ENCODE data around the gene MPI. TPM values are rescaled to one million over a fixed set of nuclear protein-coding genes. Genes with fewer than 3 reads are reported as not detected.

Gene MPI
- polyA plus RNA-seq, 1 of the 3 experiments (the other 2 are of a cell fraction), result 58.2 TPM

GRCh38 chr15:74858369-74858740 lies 31.5 kb upstream of the MPI start:
- Histone ChIP-seq H3K36me3 (replicated peaks in 1 of 2; ENCODE audit: control insufficient read depth in 1 of 2, insufficient read depth in 2 of 2, low read length in 1 of 2) (peaks cover 3 to 8% of the 10 kb centered on the region in 2 experiments), H3K4me3 (ENCODE audit: low read depth in 2 of 2, low read length in 1 of 2) (no peak overlapping the region), H4K20me1 (ENCODE audit: insufficient read depth) (peaks cover 21% of the 10 kb centered on the region), H3F3A (replicated peaks; ENCODE audit: insufficient read depth) (no peaks in the 10 kb centered on the region), H3K27me3 (ENCODE audit: insufficient read depth) (no peaks in the 10 kb centered on the region), H3K4me2 (no peak overlapping the region), H2AFZ (ENCODE audit: low read depth) (no peak overlapping the region), H3K4me1 (ENCODE audit: control insufficient read depth in 1 of 2, insufficient read depth in 2 of 2, low read depth in 1 of 2, low read length in 1 of 2) (peaks cover under 1 to 18% of the 10 kb centered on the region in 2 experiments; a peak in 1 of 4 replicates), H3K9me2 (no peaks in the 10 kb centered on the region), H3K79me2 (ENCODE audit: insufficient read depth) (peaks cover 77% of the 10 kb centered on the region), H3K9ac (no peak overlapping the region), H3K27ac (ENCODE audit: low read depth in 2 of 2, low read length in 1 of 2) (no peak overlapping the region), H3K9me3 (no peaks in the 10 kb centered on the region)
- ChIA-PET CTCF (interaction anchor here (0.7 to 2.7 kb wide), 4 partner anchors 11 to 90 kb away, joined by 3 to 16 read pairs (median 4); no protein-coding TSS in a partner anchor), POLR2A (interaction anchor here (0.7 to 1.0 kb wide), 2 partner anchors 12 to 14 kb away, joined by 3 read pairs; no protein-coding TSS in a partner anchor)
- TF ChIP-seq RCOR1 (IDR thresholded peaks at IDR 0.05; ENCODE audit: low read length) (no peak), CTCF (IDR thresholded peaks at IDR 0.05) (no peak), TCF12 (IDR thresholded peaks at IDR 0.05) (no peak), GATA2 (CRISPR knock-in tag; IDR thresholded peaks at IDR 0.05) (no peak), MEF2A (IDR thresholded peaks at IDR 0.05; ENCODE audit: borderline replicate concordance, low read depth) (no peak), GABPA (IDR thresholded peaks at IDR 0.05; ENCODE audit: low read depth) (no peak), NFIC (IDR thresholded peaks at IDR 0.05; ENCODE audit: borderline replicate concordance) (no peak)
- TF ChIP-seq, protein P1, sequence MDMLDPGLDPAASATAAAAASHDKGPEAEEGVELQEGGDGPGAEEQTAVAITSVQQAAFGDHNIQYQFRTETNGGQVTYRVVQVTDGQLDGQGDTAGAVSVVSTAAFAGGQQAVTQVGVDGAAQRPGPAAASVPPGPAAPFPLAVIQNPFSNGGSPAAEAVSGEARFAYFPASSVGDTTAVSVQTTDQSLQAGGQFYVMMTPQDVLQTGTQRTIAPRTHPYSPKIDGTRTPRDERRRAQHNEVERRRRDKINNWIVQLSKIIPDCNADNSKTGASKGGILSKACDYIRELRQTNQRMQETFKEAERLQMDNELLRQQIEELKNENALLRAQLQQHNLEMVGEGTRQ (IDR thresholded peaks at IDR 0.05; ENCODE audit: borderline replicate concordance, low read depth, low read length), result no peak
- 98% methylated on average over 4 of the region's 4 CpGs for WGBS (ENCODE audit: low lambda C conversion rate)
- DNase-seq, result no peak

- no peak for TF ChIP-seq FOSL2 (IDR thresholded peaks at IDR 0.05; ENCODE audit: borderline replicate concordance, low read depth)
- TF ChIP-seq FOXJ3 (CRISPR knock-in tag; IDR thresholded peaks at IDR 0.05), result no peak
- TF ChIP-seq ZBTB33 (IDR thresholded peaks at IDR 0.05; ENCODE audit: borderline replicate concordance, low read depth), result no peak
- TF ChIP-seq MXI1 (IDR thresholded peaks at IDR 0.05; ENCODE audit: low read depth, low read length), result no peak
- no peak for TF ChIP-seq EZH2phosphoT487 (IDR thresholded peaks at IDR 0.05; ENCODE audit: borderline replicate concordance, low read depth)
- no peak for TF ChIP-seq SIN3A (IDR thresholded peaks at IDR 0.05; ENCODE audit: borderline replicate concordance, low read depth, low read length)
- TF ChIP-seq NRF1 (IDR thresholded peaks at IDR 0.05; ENCODE audit: low read depth, low read length), result no peak
- TF ChIP-seq RFX5 (IDR thresholded peaks at IDR 0.05; ENCODE audit: low read length), result no peak
- TF ChIP-seq, protein P2, sequence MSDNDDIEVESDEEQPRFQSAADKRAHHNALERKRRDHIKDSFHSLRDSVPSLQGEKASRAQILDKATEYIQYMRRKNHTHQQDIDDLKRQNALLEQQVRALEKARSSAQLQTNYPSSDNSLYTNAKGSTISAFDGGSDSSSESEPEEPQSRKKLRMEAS (IDR thresholded peaks at IDR 0.05; ENCODE audit: low read depth), result no peak
- TF ChIP-seq CHD2 (IDR thresholded peaks at IDR 0.05; ENCODE audit: low read length, partially characterized antibody), result no peak
- Histone ChIP-seq H3K4me1 (ENCODE audit: control insufficient read depth in 1 of 2, insufficient read depth in 2 of 2, low read depth in 1 of 2, low read length in 1 of 2) (peaks cover 0 to 11% of the 10 kb centered on the region in 2 experiments; a peak in 3 of 4 replicates), H3K79me2 (ENCODE audit: insufficient read depth) (peaks cover 93% of the 10 kb centered on the region), H3K4me3 (ENCODE audit: low read depth in 2 of 2, low read length in 1 of 2) (no peak overlapping the region), H3K36me3 (replicated peaks in 1 of 2; ENCODE audit: control insufficient read depth in 1 of 2, insufficient read depth in 2 of 2, low read length in 1 of 2) (peaks cover 5 to 8% of the 10 kb centered on the region in 2 experiments), H3K4me2 (peak overlapping the region; percentile 33; the same call in 1 of the 2 replicates), H3K27me3 (ENCODE audit: insufficient read depth) (no peaks in the 10 kb centered on the region), H3F3A (replicated peaks; ENCODE audit: insufficient read depth) (peaks cover 9% of the 10 kb centered on the region), H4K20me1 (ENCODE audit: insufficient read depth) (peaks cover 35% of the 10 kb centered on the region), H3K27ac (ENCODE audit: low read depth in 2 of 2, low read length in 1 of 2) (peak overlapping the region in 1 of 2 experiments; percentile 40; a peak in 1 of 4 replicates), H3K9me3 (no peaks in the 10 kb centered on the region), H3K9me2 (no peaks in the 10 kb centered on the region), H2AFZ (ENCODE audit: low read depth) (no peak overlapping the region), H3K9ac (no peak overlapping the region)
- ChIA-PET CTCF (interaction anchor here (1.4 kb wide), 1 partner anchor 87 kb away, joined by 4 read pairs; no protein-coding TSS in a partner anchor), POLR2A (no interaction called here)
- DNase-seq, result no peak
- WGBS (ENCODE audit: low lambda C conversion rate), result 78% methylated on average over 10 of the region's 11 CpGs
Observed at GRCh38 chr15:74863239-74864056, 26.4 kb upstream of the MPI start.

Data from SK-N-SH (cell line).